ENCODE data around the gene CALML5.

DNA sequence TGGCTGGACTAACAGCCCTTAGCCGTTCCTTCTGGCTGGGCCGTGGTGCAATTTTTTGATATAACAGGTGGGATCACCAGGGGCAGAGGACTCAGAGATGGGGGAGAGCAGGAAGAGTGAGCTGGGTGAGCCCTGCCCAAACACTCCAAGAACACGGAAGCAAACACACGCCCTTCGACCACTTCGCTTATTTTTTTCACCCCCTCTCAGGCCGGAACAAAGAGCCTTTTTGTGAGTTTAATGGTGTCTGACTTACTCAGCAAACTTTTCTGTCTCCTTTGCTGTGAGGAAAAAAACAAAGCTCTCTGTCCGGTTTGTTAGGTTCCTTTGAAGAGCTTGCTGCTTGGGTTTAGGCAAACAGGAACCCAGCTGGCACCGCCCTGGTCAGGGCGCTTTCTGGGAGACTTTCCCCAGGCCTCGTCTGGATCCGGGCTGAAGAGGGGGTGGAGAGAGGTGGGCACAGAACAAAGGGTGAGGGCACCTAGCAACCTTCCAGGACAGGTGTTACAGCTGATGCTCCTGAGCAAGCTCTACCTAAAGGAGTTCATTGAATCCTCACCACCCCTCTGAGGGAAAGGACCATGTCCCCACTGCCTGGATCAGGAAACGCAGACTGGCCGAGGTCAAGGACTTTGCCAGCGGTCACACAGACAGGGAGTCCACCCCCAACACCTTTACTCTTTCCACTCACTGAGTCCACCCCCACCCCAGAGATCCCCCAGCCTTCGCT lies 48.7 kb upstream of the CALML5 start:
- peak; percentile 44 for TF ChIP-seq POLR2A (IDR thresholded peaks at IDR 0.05)
- TF ChIP-seq, protein P1, sequence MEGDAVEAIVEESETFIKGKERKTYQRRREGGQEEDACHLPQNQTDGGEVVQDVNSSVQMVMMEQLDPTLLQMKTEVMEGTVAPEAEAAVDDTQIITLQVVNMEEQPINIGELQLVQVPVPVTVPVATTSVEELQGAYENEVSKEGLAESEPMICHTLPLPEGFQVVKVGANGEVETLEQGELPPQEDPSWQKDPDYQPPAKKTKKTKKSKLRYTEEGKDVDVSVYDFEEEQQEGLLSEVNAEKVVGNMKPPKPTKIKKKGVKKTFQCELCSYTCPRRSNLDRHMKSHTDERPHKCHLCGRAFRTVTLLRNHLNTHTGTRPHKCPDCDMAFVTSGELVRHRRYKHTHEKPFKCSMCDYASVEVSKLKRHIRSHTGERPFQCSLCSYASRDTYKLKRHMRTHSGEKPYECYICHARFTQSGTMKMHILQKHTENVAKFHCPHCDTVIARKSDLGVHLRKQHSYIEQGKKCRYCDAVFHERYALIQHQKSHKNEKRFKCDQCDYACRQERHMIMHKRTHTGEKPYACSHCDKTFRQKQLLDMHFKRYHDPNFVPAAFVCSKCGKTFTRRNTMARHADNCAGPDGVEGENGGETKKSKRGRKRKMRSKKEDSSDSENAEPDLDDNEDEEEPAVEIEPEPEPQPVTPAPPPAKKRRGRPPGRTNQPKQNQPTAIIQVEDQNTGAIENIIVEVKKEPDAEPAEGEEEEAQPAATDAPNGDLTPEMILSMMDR (IDR thresholded peaks at IDR 0.05), result no peak
- TF ChIP-seq EP300 (IDR thresholded peaks at IDR 0.05; ENCODE audit: low read depth), result no peak
- peak; percentile 2 to 19 (median 10) for TF ChIP-seq POLR2AphosphoS5 (IDR thresholded peaks at IDR 0.05)

Measured in transverse colon (tissue), 4 donors.